Neural cell (in vitro differentiated cells): ENCODE results near the gene NHSL2. TPM values are rescaled to one million over a fixed set of nuclear protein-coding genes. Genes with fewer than 3 reads are reported as not detected.

ENCODE experiments used
- H2AFZ ChIP-seq: fragments of 200-600, 300-800 bp; sonication (generic), shearing (Covaris generic); 2 replicates; pipeline ENCODE4 v1.6.0; 2014; ENCODE audit warnings: low read depth, mild to moderate bottlenecking, antibody characterized with exemption, low read length, moderate library complexity
- H3F3A ChIP-seq: fragments of 200-600 bp; shearing (Covaris generic); 2 replicates; pipeline ENCODE4 v1.6.1; 2016; ENCODE audit warnings: mild to moderate bottlenecking, moderate library complexity, mixed read lengths, antibody characterized with exemption, low read length; ENCODE audit not compliant: insufficient read depth, poor library complexity, severe bottlenecking
- H3K27ac ChIP-seq: fragments of 200-600, 300-800 bp; sonication (generic), shearing (Covaris generic); 2 replicates; pipeline ENCODE4 v1.5.1; 2014; ENCODE audit warnings: mild to moderate bottlenecking, low read length, moderate library complexity
- H3K27me3 ChIP-seq: fragments of 300-800, 200-600 bp; sonication (generic), shearing (Covaris generic); 2 replicates; pipeline ENCODE4 v1.6.0; 2014; ENCODE audit warnings: mild to moderate bottlenecking, low read depth, low read length, moderate library complexity; ENCODE audit not compliant: insufficient read depth
- H3K36me3 ChIP-seq: fragments of 300-800, 200-600 bp; sonication (generic), shearing (Covaris generic); 2 replicates; pipeline ENCODE4 v1.5.1; 2014; ENCODE audit warnings: mild to moderate bottlenecking, antibody characterized with exemption, low read length, moderate library complexity; ENCODE audit not compliant: insufficient read depth
- H3K4me2 ChIP-seq: fragments of 300-800, 200-600 bp; sonication (generic), shearing (Covaris generic); 2 replicates; pipeline ENCODE4 v1.6.0; 2014; ENCODE audit warnings: mild to moderate bottlenecking, low read length
- H3K4me3 ChIP-seq: fragments of 300-800, 200-600 bp; sonication (generic), shearing (Covaris generic); 2 replicates; pipeline ENCODE4 v1.5.1; 2014; ENCODE audit warnings: mild to moderate bottlenecking, low read length, moderate library complexity
- H3K79me2 ChIP-seq: fragments of 200-600 bp; shearing (Covaris generic); replicated peaks from 2 replicates; pipeline ENCODE4 v1.6.0; 2014; ENCODE audit warnings: mild to moderate bottlenecking, low read length, moderate library complexity; ENCODE audit not compliant: insufficient read depth
- H3K9ac ChIP-seq: fragments of 300-800, 200-600 bp; sonication (generic), shearing (Covaris generic); 2 replicates; pipeline ENCODE4 v1.6.1; 2016; ENCODE audit warnings: mild to moderate bottlenecking, low read length, mixed read lengths
- H3K9me2 ChIP-seq: fragments of 200-600 bp; shearing (Covaris generic); 2 replicates; pipeline ENCODE4 v1.6.1; 2016; ENCODE audit warnings: mild to moderate bottlenecking, low read length, mixed read lengths; ENCODE audit not compliant: insufficient read depth
- H3K9me3 ChIP-seq: fragments of 200-600, 300-800 bp; sonication (generic), shearing (Covaris generic); 2 replicates; pipeline ENCODE4 v1.6.1; 2016; ENCODE audit warnings: mild to moderate bottlenecking, mixed run types, low read length, moderate library complexity, mixed read lengths
- H4K20me1 ChIP-seq: fragments of 200-600 bp; shearing (Covaris generic); 2 replicates; pipeline ENCODE4 v1.6.1; 2016; ENCODE audit warnings: mild to moderate bottlenecking, mixed run types; ENCODE audit not compliant: insufficient read depth
- CTCF ChIP-seq: fragments of 450-650 bp; IDR thresholded peaks from 2 replicates; pipeline ENCODE4 v1.5.1; 2014; ENCODE audit warnings: antibody characterized with exemption, mild to moderate bottlenecking, moderate library complexity; ENCODE audit not compliant: poor library complexity, severe bottlenecking
- EP300 ChIP-seq: fragments of 450-650 bp; conservative IDR thresholded peaks from 2 replicates; pipeline ENCODE4 v1.6.1; 2014; ENCODE audit warnings: antibody characterized with exemption, mild to moderate bottlenecking, moderate library complexity; ENCODE audit not compliant: poor library complexity, severe bottlenecking
- EZH2 ChIP-seq: fragments of 200-600, 300-800 bp; shearing (Covaris generic), sonication (generic); IDR thresholded peaks from 2 replicates; pipeline ENCODE4 v1.6.1; 2014; ENCODE audit warnings: antibody characterized with exemption, low read length, borderline replicate concordance, mild to moderate bottlenecking; ENCODE audit not compliant: insufficient read depth, poor library complexity, severe bottlenecking
- MXI1 ChIP-seq: fragments of 450-650 bp; conservative IDR thresholded peaks from 2 replicates; pipeline ENCODE4 v1.6.1; 2014; ENCODE audit warnings: antibody characterized with exemption, mild to moderate bottlenecking; ENCODE audit not compliant: poor library complexity, severe bottlenecking
- POLR2AphosphoS5 ChIP-seq: IDR thresholded peaks from 2 replicates; pipeline ENCODE4 v1.6.1; 2012
- RAD21 ChIP-seq: fragments of 450-650 bp; conservative IDR thresholded peaks from 2 replicates; pipeline ENCODE4 v1.6.1; 2014; ENCODE audit warnings: antibody characterized with exemption, mild to moderate bottlenecking, moderate library complexity
- SMC3 ChIP-seq: fragments of 450-650 bp; conservative IDR thresholded peaks from 2 replicates; pipeline ENCODE4 v1.6.1; 2014; ENCODE audit warnings: antibody characterized with exemption, mild to moderate bottlenecking, moderate library complexity; ENCODE audit not compliant: poor library complexity
- TAF1 ChIP-seq: IDR thresholded peaks from 2 replicates; pipeline ENCODE4 v1.6.1; 2012; ENCODE audit warnings: low read depth
- polyA plus RNA-seq: library from polyadenylated mRNA; depleted of rRNA; stranded (reverse); fragments of >200 nt; gene quantifications from 2 replicates; pipeline ENCODE4 v1.2.3, GENCODE V29; 2014
- TF ChIP-seq, protein P1 (sequence below): IDR thresholded peaks from 2 replicates; pipeline ENCODE4 v1.6.1; 2012; ENCODE audit warnings: borderline replicate concordance

NHSL2 gene
- polyA plus RNA-seq, 1 donor from 2014 or later: 0.87 TPM

GRCh38 chrX:72159769-72160168 is 249.1 kb downstream of the NHSL2 start:
- Histone ChIP-seq H3K27ac (no peak overlapping the region), H3K9me3 (no peaks in the 10 kb centered on the region), H2AFZ (no peak overlapping the region), H3K79me2 (no peaks in the 10 kb centered on the region), H3F3A (no peaks in the 10 kb centered on the region), H3K4me2 (no peak overlapping the region), H3K9ac (no peak overlapping the region), H3K4me3 (no peak overlapping the region), H3K9me2 (no peaks in the 10 kb centered on the region), H3K36me3 (no peaks in the 10 kb centered on the region), H4K20me1 (no peaks in the 10 kb centered on the region), H3K27me3 (no peaks in the 10 kb centered on the region)
- TF ChIP-seq CTCF (no peak), RAD21 (no peak), MXI1 (no peak), POLR2AphosphoS5 (no peak), TAF1 (no peak), EZH2 (no peak), EP300 (no peak), SMC3 (no peak)
- TF ChIP-seq, protein P1, sequence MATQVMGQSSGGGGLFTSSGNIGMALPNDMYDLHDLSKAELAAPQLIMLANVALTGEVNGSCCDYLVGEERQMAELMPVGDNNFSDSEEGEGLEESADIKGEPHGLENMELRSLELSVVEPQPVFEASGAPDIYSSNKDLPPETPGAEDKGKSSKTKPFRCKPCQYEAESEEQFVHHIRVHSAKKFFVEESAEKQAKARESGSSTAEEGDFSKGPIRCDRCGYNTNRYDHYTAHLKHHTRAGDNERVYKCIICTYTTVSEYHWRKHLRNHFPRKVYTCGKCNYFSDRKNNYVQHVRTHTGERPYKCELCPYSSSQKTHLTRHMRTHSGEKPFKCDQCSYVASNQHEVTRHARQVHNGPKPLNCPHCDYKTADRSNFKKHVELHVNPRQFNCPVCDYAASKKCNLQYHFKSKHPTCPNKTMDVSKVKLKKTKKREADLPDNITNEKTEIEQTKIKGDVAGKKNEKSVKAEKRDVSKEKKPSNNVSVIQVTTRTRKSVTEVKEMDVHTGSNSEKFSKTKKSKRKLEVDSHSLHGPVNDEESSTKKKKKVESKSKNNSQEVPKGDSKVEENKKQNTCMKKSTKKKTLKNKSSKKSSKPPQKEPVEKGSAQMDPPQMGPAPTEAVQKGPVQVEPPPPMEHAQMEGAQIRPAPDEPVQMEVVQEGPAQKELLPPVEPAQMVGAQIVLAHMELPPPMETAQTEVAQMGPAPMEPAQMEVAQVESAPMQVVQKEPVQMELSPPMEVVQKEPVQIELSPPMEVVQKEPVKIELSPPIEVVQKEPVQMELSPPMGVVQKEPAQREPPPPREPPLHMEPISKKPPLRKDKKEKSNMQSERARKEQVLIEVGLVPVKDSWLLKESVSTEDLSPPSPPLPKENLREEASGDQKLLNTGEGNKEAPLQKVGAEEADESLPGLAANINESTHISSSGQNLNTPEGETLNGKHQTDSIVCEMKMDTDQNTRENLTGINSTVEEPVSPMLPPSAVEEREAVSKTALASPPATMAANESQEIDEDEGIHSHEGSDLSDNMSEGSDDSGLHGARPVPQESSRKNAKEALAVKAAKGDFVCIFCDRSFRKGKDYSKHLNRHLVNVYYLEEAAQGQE: no peak

GRCh38 chrX:72165551-72165950 is 254.9 kb downstream of the NHSL2 start:
- Histone ChIP-seq H3K4me2 (no peak overlapping the region), H4K20me1 (no peaks in the 10 kb centered on the region), H3K27me3 (no peaks in the 10 kb centered on the region), H3K9ac (no peak overlapping the region), H3K4me3 (no peak overlapping the region), H3F3A (no peaks in the 10 kb centered on the region), H3K79me2 (no peaks in the 10 kb centered on the region), H3K9me3 (no peaks in the 10 kb centered on the region), H3K9me2 (no peaks in the 10 kb centered on the region), H3K36me3 (no peaks in the 10 kb centered on the region), H2AFZ (no peak overlapping the region), H3K27ac (no peak overlapping the region)
- TF ChIP-seq SMC3 (no peak), MXI1 (no peak), EP300 (no peak), CTCF (no peak), RAD21 (no peak), TAF1 (no peak), POLR2AphosphoS5 (no peak), EZH2 (no peak)
- TF ChIP-seq, protein P1: no peak
